CD4-positive, CD25-positive, alpha-beta regulatory T cell (primary cell): Measurements from ENCODE around the gene ZAP70. TPM values are rescaled to one million over a fixed set of nuclear protein-coding genes. Genes with fewer than 3 reads are reported as not detected.
A peak's percentile ranks its signal among the peaks of the same experiment; 100 is the strongest.

Source experiments
- ATAC-seq, 2 donors: fragments of 150-1000 bp; cut with Tn5 transposase; one replicate each; pipeline ENCODE4 v1.10.0; 2021; ENCODE audit warnings: low read depth in 2 of 2, moderate number of reproducible peaks in 2 of 2, moderate library complexity in 1 of 2
- DNase-seq, 3 donors: peaks; one replicate each; pipeline versions ENCODE4 v3.0.0 to v3.0.0-alpha.2; 2012 to 2022; ENCODE audit warnings: mixed read lengths in 1 of 3
- H3K27ac ChIP-seq: one replicate; pipeline ENCODE4 v1.7.0; 2013; ENCODE audit warnings: mild to moderate bottlenecking, low read length; ENCODE audit not compliant: insufficient read depth, poor library complexity, severe bottlenecking
- H3K27me3 ChIP-seq: one replicate; pipeline ENCODE4 v1.7.0; 2013; ENCODE audit warnings: low read length; ENCODE audit not compliant: control insufficient read depth, insufficient read depth
- H3K36me3 ChIP-seq: one replicate; pipeline ENCODE4 v1.7.0; 2013; ENCODE audit warnings: mild to moderate bottlenecking, low read length, moderate library complexity; ENCODE audit not compliant: control insufficient read depth, insufficient read depth
- H3K4me1 ChIP-seq: 2 replicates; pipeline ENCODE4 v1.7.0; 2013; ENCODE audit warnings: mild to moderate bottlenecking, low read length; ENCODE audit not compliant: insufficient read depth, control insufficient read depth, poor library complexity, severe bottlenecking
- H3K4me3 ChIP-seq: one replicate; pipeline ENCODE4 v1.7.0; 2013; ENCODE audit warnings: low read depth, mild to moderate bottlenecking, low read length, moderate library complexity
- H3K9me3 ChIP-seq, 2 experiments: 1 replicate in 1 of 2; 2 replicates in 1 of 2; pipeline ENCODE4 v1.7.0; 2013; ENCODE audit warnings: low read length in 2 of 2, mild to moderate bottlenecking in 1 of 2, moderate library complexity in 1 of 2; ENCODE audit not compliant: control insufficient read depth in 2 of 2
- H3K27ac Mint-ChIP-seq, 3 donors: one replicate each; pipeline ENCODE4 v1.8.0; 2020 to 2022; ENCODE audit warnings: mild to moderate bottlenecking in 3 of 3, mixed read lengths in 3 of 3, moderate library complexity in 2 of 3
- H3K27me3 Mint-ChIP-seq: one replicate; pipeline ENCODE4 v1.8.0; 2022; ENCODE audit warnings: mild to moderate bottlenecking, mixed read lengths
- H3K36me3 Mint-ChIP-seq: one replicate; pipeline ENCODE4 v1.8.0; 2020; ENCODE audit warnings: mixed read lengths
- H3K4me1 Mint-ChIP-seq, 4 donors: one replicate each; pipeline ENCODE4 v1.8.0; 2020 to 2022; ENCODE audit warnings: mixed read lengths in 4 of 4, mild to moderate bottlenecking in 1 of 4
- H3K4me3 Mint-ChIP-seq, 4 donors: one replicate each; pipeline ENCODE4 v1.8.0; 2020 to 2022; ENCODE audit warnings: mild to moderate bottlenecking in 4 of 4, mixed read lengths in 4 of 4, moderate library complexity in 3 of 4
- H3K9me3 Mint-ChIP-seq, 7 donors: one replicate each; pipeline ENCODE4 v1.8.0; 2020 to 2022; ENCODE audit warnings: mixed read lengths in 7 of 7, mild to moderate bottlenecking in 3 of 7, moderate library complexity in 2 of 7
- polyA plus RNA-seq, 4 donors: library from polyadenylated mRNA; unstranded; fragments of 300-500 nt; fragmentation: Illumina TruSeq; gene quantifications; one replicate each; pipeline ENCODE4 v1.2.3, GENCODE V29; 2021
- total RNA-seq: library from RNA; stranded (reverse); gene quantifications from one replicate; pipeline ENCODE4 v1.2.3, GENCODE V29; 2022

The ZAP70 gene
- total and polyA plus RNA-seq, 5 donors from 2014 or later = 104 to 431 (median 133) TPM

GRCh38 chr2:97751752-97752151 is 38.4 kb downstream of the ZAP70 start:
- no peak overlapping the region for H3K4me3 ChIP-seq
- no peak overlapping the region for H3K27ac ChIP-seq
- Mint-ChIP-seq H3K27ac (peak overlapping the region in 1 of 3 donors; percentile 69), H3K4me1 (peaks cover 5 to 21% (median 15%) of the 10 kb centered on the region in 4 donors), H3K9me3 (peaks cover 0 to 3% (median 0%) of the 10 kb centered on the region in 7 donors), H3K36me3 (peaks cover 13% of the 10 kb centered on the region), H3K4me3 (no peak overlapping the region), H3K27me3 (no peaks in the 10 kb centered on the region)
- ATAC-seq (no peak), DNase-seq (no peak)
- H3K36me3 ChIP-seq = peaks cover 19% of the 10 kb centered on the region
- H3K4me1 ChIP-seq = peaks cover 5% of the 10 kb centered on the region
- no peaks in the 10 kb centered on the region for H3K27me3 ChIP-seq
- H3K9me3 ChIP-seq = no peaks in the 10 kb centered on the region

- H3K36me3 Mint-ChIP-seq = peaks cover 18% of the 10 kb centered on the region
- no peak for DNase-seq
- ATAC-seq = no peak
These were observed 39.3 kb downstream of the ZAP70 start for GRCh38 chr2:97752342-97753334.

GRCh38 chr2:97754690-97755346 is 41.4 kb downstream of the ZAP70 start:
- no peak overlapping the region for H3K4me3 Mint-ChIP-seq
- peaks cover 1 to 12% (median 5%) of the 10 kb centered on the region in 4 donors for H3K4me1 Mint-ChIP-seq
- peaks cover 23% of the 10 kb centered on the region for H3K36me3 Mint-ChIP-seq
- H3K27me3 Mint-ChIP-seq = no peaks in the 10 kb centered on the region
- H3K9me3 Mint-ChIP-seq = no peaks in the 10 kb centered on the region
- no peaks in the 10 kb centered on the region for H3K9me3 ChIP-seq
- no peak for DNase-seq
- ATAC-seq = no peak
- peaks cover 9% of the 10 kb centered on the region for H3K4me1 ChIP-seq
- no peak overlapping the region for H3K27ac Mint-ChIP-seq
- H3K4me3 ChIP-seq = no peak overlapping the region
- no peaks in the 10 kb centered on the region for H3K27me3 ChIP-seq
- no peak overlapping the region for H3K27ac ChIP-seq
- H3K36me3 ChIP-seq = peaks cover 43% of the 10 kb centered on the region

More at GRCh38 chr2:97752342-97753334, 39.3 kb downstream of the ZAP70 start:
- Histone ChIP-seq H3K27ac (no peak overlapping the region), H3K36me3 (peaks cover 26% of the 10 kb centered on the region), H3K4me3 (no peak overlapping the region), H3K4me1 (peaks cover 5% of the 10 kb centered on the region), H3K9me3 (no peaks in the 10 kb centered on the region), H3K27me3 (no peaks in the 10 kb centered on the region)
- peak overlapping the region in 1 of 3 donors; percentile 2 for H3K27ac Mint-ChIP-seq
- H3K27me3 Mint-ChIP-seq = no peaks in the 10 kb centered on the region
- H3K4me1 Mint-ChIP-seq = peaks cover 0 to 17% (median 7%) of the 10 kb centered on the region in 4 donors
- peaks cover 0 to 3% (median 0%) of the 10 kb centered on the region in 7 donors for H3K9me3 Mint-ChIP-seq
- no peak overlapping the region for H3K4me3 Mint-ChIP-seq

GRCh38 chr2:97755491-97755890 is 42.1 kb downstream of the ZAP70 start:
- Mint-ChIP-seq H3K9me3 (no peaks in the 10 kb centered on the region), H3K27me3 (no peaks in the 10 kb centered on the region), H3K4me1 (peaks cover 4 to 13% (median 10%) of the 10 kb centered on the region in 4 donors), H3K27ac (no peak overlapping the region), H3K4me3 (no peak overlapping the region), H3K36me3 (peaks cover 29% of the 10 kb centered on the region)
- Histone ChIP-seq H3K9me3 (no peaks in the 10 kb centered on the region), H3K4me1 (peaks cover 16% of the 10 kb centered on the region), H3K27me3 (no peaks in the 10 kb centered on the region), H3K27ac (no peak overlapping the region), H3K36me3 (peaks cover 45% of the 10 kb centered on the region), H3K4me3 (no peak overlapping the region)
- ATAC-seq (no peak), DNase-seq (no peak)

GRCh38 chr2:97757062-97757461 is 43.7 kb downstream of the ZAP70 start:
- Histone ChIP-seq H3K36me3 (peaks cover 54% of the 10 kb centered on the region), H3K9me3 (no peaks in the 10 kb centered on the region), H3K4me1 (peaks cover 24% of the 10 kb centered on the region), H3K27me3 (no peaks in the 10 kb centered on the region), H3K4me3 (no peak overlapping the region), H3K27ac (no peak overlapping the region)
- Mint-ChIP-seq H3K4me1 (peaks cover 4 to 24% (median 12%) of the 10 kb centered on the region in 4 donors), H3K27ac (peak overlapping the region in 2 of 3 donors; percentile 76 to 77), H3K9me3 (no peaks in the 10 kb centered on the region), H3K36me3 (peaks cover 36% of the 10 kb centered on the region), H3K4me3 (no peak overlapping the region), H3K27me3 (no peaks in the 10 kb centered on the region)
- ATAC-seq (no peak), DNase-seq (no peak)

GRCh38 chr2:97758131-97758705 is 44.8 kb downstream of the ZAP70 start:
- DNase-seq = no peak
- H3K9me3 ChIP-seq = no peaks in the 10 kb centered on the region
- H3K27ac ChIP-seq = no peak overlapping the region
- H3K27me3 ChIP-seq = no peaks in the 10 kb centered on the region
- H3K4me3 Mint-ChIP-seq = no peak overlapping the region
- no peak overlapping the region for H3K4me3 ChIP-seq
- H3K9me3 Mint-ChIP-seq = no peaks in the 10 kb centered on the region
- peaks cover 55% of the 10 kb centered on the region for H3K36me3 ChIP-seq
- H3K4me1 Mint-ChIP-seq = peaks cover 4 to 26% (median 14%) of the 10 kb centered on the region in 4 donors
- peak overlapping the region in 2 of 3 donors; percentile 18 to 71 for H3K27ac Mint-ChIP-seq
- no peak for ATAC-seq
- peaks cover 35% of the 10 kb centered on the region for H3K36me3 Mint-ChIP-seq
- no peaks in the 10 kb centered on the region for H3K27me3 Mint-ChIP-seq
- peaks cover 24% of the 10 kb centered on the region for H3K4me1 ChIP-seq

- Mint-ChIP-seq H3K4me1 (peaks cover 4 to 30% (median 14%) of the 10 kb centered on the region in 4 donors), H3K27me3 (no peaks in the 10 kb centered on the region), H3K9me3 (no peaks in the 10 kb centered on the region), H3K36me3 (peaks cover 41% of the 10 kb centered on the region), H3K4me3 (peak overlapping the region in 2 of 4 donors; percentile 50 to 55), H3K27ac (peak overlapping the region in 2 of 3 donors; percentile 16 to 80)
- DNase-seq (no peak), ATAC-seq (no peak)
- no peak overlapping the region for H3K4me3 ChIP-seq
- peaks cover 24% of the 10 kb centered on the region for H3K4me1 ChIP-seq
- no peaks in the 10 kb centered on the region for H3K9me3 ChIP-seq
- H3K27ac ChIP-seq = no peak overlapping the region
- H3K36me3 ChIP-seq = peaks cover 57% of the 10 kb centered on the region
- no peaks in the 10 kb centered on the region for H3K27me3 ChIP-seq
These were observed 46.5 kb downstream of the ZAP70 start for GRCh38 chr2:97759727-97760407.
